Ishikawa (cell line): ENCODE data around the gene GRID1.

Source experiments
- CEBPB ChIP-seq: IDR thresholded peaks from 2 replicates; pipeline ENCODE4 v1.6.1; 2012
- CREB1 ChIP-seq: IDR thresholded peaks from 2 replicates; pipeline ENCODE4 v1.6.1; 2012; ENCODE audit warnings: low read depth
- EGR1 ChIP-seq: IDR thresholded peaks from 2 replicates; pipeline ENCODE4 v1.6.1; 2012
- EP300 ChIP-seq: IDR thresholded peaks from 2 replicates; pipeline ENCODE4 v1.6.1; 2012; ENCODE audit warnings: borderline replicate concordance
- FOXM1 ChIP-seq: IDR thresholded peaks from 2 replicates; pipeline ENCODE4 v1.6.1; 2012; ENCODE audit warnings: low read depth, borderline replicate concordance
- NFIC ChIP-seq: IDR thresholded peaks from 2 replicates; pipeline ENCODE4 v1.6.1; 2012
- RAD21 ChIP-seq: IDR thresholded peaks from 2 replicates; pipeline ENCODE4 v1.6.1; 2012; ENCODE audit warnings: low read depth
- TAF1 ChIP-seq: IDR thresholded peaks from 2 replicates; pipeline ENCODE4 v1.6.1; 2012; ENCODE audit warnings: low read depth, mild to moderate bottlenecking
- TCF12 ChIP-seq: IDR thresholded peaks from 2 replicates; pipeline ENCODE4 v1.6.1; 2012; ENCODE audit warnings: low read depth
- TEAD4 ChIP-seq: IDR thresholded peaks from 2 replicates; pipeline ENCODE4 v1.6.1; 2012
- YY1 ChIP-seq: IDR thresholded peaks from 2 replicates; pipeline ENCODE4 v1.6.1; 2012; ENCODE audit warnings: low read depth
- ZBTB7A ChIP-seq: IDR thresholded peaks from 2 replicates; pipeline ENCODE4 v1.6.1; 2012; ENCODE audit warnings: low read depth
- TF ChIP-seq, protein P1 (sequence below): IDR thresholded peaks from 2 replicates; pipeline ENCODE4 v1.6.1; 2012; ENCODE audit warnings: low read depth, mild to moderate bottlenecking
- TF ChIP-seq, protein P2 (sequence below): IDR thresholded peaks from 2 replicates; pipeline ENCODE4 v1.6.1; 2012
- TF ChIP-seq, protein P3 (sequence below): IDR thresholded peaks from 2 replicates; pipeline ENCODE4 v1.6.1; 2012

GRID1 gene

DNA sequence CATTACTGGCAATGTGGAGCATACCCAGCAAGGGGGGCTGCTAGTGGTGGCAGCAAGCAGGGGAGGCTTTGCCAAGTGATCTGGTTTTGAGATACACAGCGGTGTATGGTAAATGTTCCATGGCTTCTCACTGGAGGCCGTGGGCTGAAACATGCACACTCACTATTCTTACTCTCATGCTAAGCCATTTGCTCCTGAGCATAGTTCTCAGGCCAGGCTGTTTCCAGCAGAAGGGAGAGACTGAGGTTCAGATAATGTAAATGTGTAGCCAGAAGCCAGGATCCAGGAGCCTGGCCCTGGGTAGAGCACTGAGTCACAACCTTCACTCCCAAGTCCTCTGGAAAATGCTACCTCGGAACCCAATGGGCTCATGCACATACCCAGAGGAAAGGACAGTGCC, 757.9 kb downstream of the GRID1 start:
- no peak for TF ChIP-seq TCF12
- TF ChIP-seq TAF1, result no peak
- TF ChIP-seq EP300, result no peak

DNA sequence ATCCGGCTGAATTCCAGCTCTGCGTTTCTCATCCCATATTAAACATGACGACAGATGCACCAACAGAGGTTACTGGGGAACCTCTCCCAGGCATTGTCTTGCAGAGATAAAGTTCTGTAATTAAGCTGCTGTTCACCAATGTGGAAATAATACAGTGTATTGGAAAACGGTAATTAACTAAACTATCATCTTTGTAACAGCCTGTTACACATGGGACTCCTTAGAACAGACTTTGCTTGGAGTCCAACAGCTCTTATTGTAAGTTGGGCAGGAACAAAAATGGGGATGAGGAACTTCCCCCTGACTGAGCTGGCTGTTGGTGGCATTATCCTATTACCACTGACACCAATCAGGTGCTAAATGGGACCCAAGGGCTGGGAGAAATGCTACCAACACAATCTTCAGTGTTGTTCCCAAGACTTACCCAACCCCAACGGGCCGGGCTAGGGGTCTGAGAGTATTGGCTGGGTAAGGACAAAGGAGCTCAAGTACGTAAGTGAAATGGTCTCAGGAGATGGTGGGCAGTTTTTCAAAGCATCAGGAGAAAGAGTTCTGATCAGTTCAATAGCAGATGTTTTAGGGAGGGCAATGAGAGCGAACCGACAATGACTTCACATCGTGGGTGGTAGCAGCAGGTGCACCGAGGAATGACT, 759.4 kb downstream of the GRID1 start:
- TF ChIP-seq TCF12 (no peak), EP300 (no peak), EGR1 (no peak), CEBPB (no peak), TAF1 (no peak), RAD21 (no peak), YY1 (no peak), NFIC (no peak), ZBTB7A (no peak)
- TF ChIP-seq, protein P1, sequence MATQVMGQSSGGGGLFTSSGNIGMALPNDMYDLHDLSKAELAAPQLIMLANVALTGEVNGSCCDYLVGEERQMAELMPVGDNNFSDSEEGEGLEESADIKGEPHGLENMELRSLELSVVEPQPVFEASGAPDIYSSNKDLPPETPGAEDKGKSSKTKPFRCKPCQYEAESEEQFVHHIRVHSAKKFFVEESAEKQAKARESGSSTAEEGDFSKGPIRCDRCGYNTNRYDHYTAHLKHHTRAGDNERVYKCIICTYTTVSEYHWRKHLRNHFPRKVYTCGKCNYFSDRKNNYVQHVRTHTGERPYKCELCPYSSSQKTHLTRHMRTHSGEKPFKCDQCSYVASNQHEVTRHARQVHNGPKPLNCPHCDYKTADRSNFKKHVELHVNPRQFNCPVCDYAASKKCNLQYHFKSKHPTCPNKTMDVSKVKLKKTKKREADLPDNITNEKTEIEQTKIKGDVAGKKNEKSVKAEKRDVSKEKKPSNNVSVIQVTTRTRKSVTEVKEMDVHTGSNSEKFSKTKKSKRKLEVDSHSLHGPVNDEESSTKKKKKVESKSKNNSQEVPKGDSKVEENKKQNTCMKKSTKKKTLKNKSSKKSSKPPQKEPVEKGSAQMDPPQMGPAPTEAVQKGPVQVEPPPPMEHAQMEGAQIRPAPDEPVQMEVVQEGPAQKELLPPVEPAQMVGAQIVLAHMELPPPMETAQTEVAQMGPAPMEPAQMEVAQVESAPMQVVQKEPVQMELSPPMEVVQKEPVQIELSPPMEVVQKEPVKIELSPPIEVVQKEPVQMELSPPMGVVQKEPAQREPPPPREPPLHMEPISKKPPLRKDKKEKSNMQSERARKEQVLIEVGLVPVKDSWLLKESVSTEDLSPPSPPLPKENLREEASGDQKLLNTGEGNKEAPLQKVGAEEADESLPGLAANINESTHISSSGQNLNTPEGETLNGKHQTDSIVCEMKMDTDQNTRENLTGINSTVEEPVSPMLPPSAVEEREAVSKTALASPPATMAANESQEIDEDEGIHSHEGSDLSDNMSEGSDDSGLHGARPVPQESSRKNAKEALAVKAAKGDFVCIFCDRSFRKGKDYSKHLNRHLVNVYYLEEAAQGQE, result no peak
- TF ChIP-seq, protein P2, sequence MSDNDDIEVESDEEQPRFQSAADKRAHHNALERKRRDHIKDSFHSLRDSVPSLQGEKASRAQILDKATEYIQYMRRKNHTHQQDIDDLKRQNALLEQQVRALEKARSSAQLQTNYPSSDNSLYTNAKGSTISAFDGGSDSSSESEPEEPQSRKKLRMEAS, result no peak
- TF ChIP-seq, protein P3, sequence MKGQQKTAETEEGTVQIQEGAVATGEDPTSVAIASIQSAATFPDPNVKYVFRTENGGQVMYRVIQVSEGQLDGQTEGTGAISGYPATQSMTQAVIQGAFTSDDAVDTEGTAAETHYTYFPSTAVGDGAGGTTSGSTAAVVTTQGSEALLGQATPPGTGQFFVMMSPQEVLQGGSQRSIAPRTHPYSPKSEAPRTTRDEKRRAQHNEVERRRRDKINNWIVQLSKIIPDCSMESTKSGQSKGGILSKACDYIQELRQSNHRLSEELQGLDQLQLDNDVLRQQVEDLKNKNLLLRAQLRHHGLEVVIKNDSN, result no peak

DNA sequence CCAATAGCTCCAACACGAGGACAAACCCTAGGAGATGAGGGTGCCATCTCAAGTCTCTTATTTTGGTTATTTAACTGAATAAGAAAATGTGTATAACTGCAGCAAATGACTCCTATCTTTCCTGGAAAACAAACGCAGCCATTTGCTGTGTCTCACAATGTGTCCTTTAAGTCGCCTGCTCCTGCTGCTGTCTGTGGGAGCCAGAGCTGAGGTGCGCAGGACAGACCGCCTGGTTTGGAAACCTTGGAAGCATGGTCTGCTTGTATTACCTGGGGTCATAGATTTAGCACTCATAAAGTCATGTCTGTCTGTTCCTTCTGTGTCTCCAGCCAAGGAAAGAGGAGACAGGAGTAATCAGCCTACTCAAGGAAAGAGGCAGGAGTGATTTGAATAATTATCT, 760.2 kb downstream of the GRID1 start:
- no peak for TF ChIP-seq FOXM1
- TF ChIP-seq, protein P1, result no peak
- TF ChIP-seq RAD21, result no peak
- TF ChIP-seq TCF12, result no peak
- no peak for TF ChIP-seq TEAD4
- TF ChIP-seq CREB1, result no peak
- TF ChIP-seq EP300, result no peak
- TF ChIP-seq, protein P2, result no peak
- TF ChIP-seq ZBTB7A, result no peak
- TF ChIP-seq YY1, result no peak
- TF ChIP-seq NFIC, result no peak
- TF ChIP-seq, protein P3, result no peak
- TF ChIP-seq EGR1, result no peak

DNA sequence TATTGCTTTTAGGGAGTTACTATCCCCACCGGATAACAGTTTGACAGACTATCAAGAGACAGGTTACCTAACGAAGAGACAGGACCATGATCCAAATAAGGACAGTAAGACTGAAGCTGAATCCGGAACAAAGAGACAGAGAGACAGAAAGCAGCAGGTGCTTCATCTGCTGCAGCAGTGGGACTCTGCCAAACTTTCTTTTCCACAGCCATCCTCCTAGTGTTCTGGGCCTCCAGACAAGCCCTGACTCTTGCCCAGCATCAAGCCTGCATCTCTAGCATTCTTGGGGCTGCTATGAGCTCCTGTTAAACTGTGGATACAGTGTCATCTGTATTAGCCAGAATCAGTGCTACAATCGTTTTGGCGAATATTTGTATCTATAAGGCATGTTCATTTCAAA, 761.7 kb downstream of the GRID1 start:
- TF ChIP-seq TCF12, result no peak
- TF ChIP-seq, protein P1, result no peak
- no peak for TF ChIP-seq CREB1
- TF ChIP-seq ZBTB7A, result no peak
- no peak for TF ChIP-seq CEBPB
- no peak for TF ChIP-seq TAF1
- TF ChIP-seq EGR1, result no peak
- TF ChIP-seq, protein P3, result no peak
- TF ChIP-seq YY1, result no peak
- no peak for TF ChIP-seq TEAD4
- no peak for TF ChIP-seq RAD21
